Liver (tissue), 9 donors: ENCODE data around the gene NUB1. TPM values are rescaled to one million over a fixed set of nuclear protein-coding genes. Genes with fewer than 3 reads are reported as not detected.

Source experiments
- DNase-seq: peaks from one replicate; pipeline ENCODE4 v3.0.0-alpha.2; 2017; ENCODE audit warnings: low spot score
- H3K27ac ChIP-seq, 2 donors: one replicate each; pipeline ENCODE4 v1.7.0; 2013; ENCODE audit warnings: inconsistent platforms in 2 of 2, low read length in 2 of 2, control low read depth in 1 of 2, low read depth in 1 of 2, mild to moderate bottlenecking in 1 of 2
- H3K27me3 ChIP-seq, 4 donors: one replicate each; pipeline versions ENCODE4 v1.6.1 to v1.7.0; 2013; ENCODE audit warnings: low read length in 3 of 4, inconsistent platforms in 1 of 4, mild to moderate bottlenecking in 1 of 4, moderate library complexity in 1 of 4; ENCODE audit not compliant: control insufficient read depth in 4 of 4, insufficient read depth in 4 of 4
- H3K36me3 ChIP-seq, 4 donors: one replicate each; pipeline versions ENCODE4 v1.6.1 to v1.7.0; 2013; ENCODE audit warnings: low read length in 3 of 4, mild to moderate bottlenecking in 3 of 4, low read depth in 1 of 4, moderate library complexity in 1 of 4; ENCODE audit not compliant: control insufficient read depth in 4 of 4, insufficient read depth in 3 of 4
- H3K4me1 ChIP-seq, 4 donors: one replicate each; pipeline versions ENCODE4 v1.6.1 to v1.7.0; 2013; ENCODE audit warnings: low read length in 3 of 4, mild to moderate bottlenecking in 3 of 4, moderate library complexity in 1 of 4; ENCODE audit not compliant: control insufficient read depth in 4 of 4, insufficient read depth in 4 of 4
- H3K4me3 ChIP-seq, 3 donors: one replicate each; pipeline versions ENCODE4 v1.6.1 to v1.7.0; 2013; ENCODE audit warnings: low read length in 3 of 3, control low read depth in 1 of 3, low read depth in 1 of 3, mild to moderate bottlenecking in 1 of 3
- H3K9ac ChIP-seq, 2 donors: one replicate each; pipeline ENCODE4 v1.7.0; 2013; ENCODE audit warnings: low read length in 2 of 2, mild to moderate bottlenecking in 2 of 2, moderate library complexity in 2 of 2, control low read depth in 1 of 2, low read depth in 1 of 2
- H3K9me3 ChIP-seq, 4 donors: one replicate each; pipeline versions ENCODE4 v1.6.1 to v1.7.0; 2013; ENCODE audit warnings: low read length in 3 of 4; ENCODE audit not compliant: control insufficient read depth in 4 of 4
- ATF3 ChIP-seq: IDR thresholded peaks from 2 replicates; pipeline ENCODE4 v1.6.1; 2016; ENCODE audit warnings: antibody characterized with exemption
- CTCF ChIP-seq: fragments of 150-350 bp; IDR thresholded peaks from 2 replicates; pipeline ENCODE4 v1.5.1; 2017; ENCODE audit warnings: improper control_type of control experiment, low read depth, low read length; ENCODE audit not compliant: missing input control
- EGR1 ChIP-seq, 2 donors: IDR thresholded peaks; 2 replicates each; pipeline ENCODE4 v1.6.1; 2016 to 2018; ENCODE audit warnings: antibody characterized with exemption in 2 of 2, low read depth in 2 of 2
- FOXA1 ChIP-seq: IDR thresholded peaks from 2 replicates; pipeline ENCODE4 v1.6.1; 2016; ENCODE audit warnings: antibody characterized with exemption
- FOXA2 ChIP-seq: IDR thresholded peaks from 2 replicates; pipeline ENCODE4 v1.6.1; 2016; ENCODE audit warnings: antibody characterized with exemption
- GABPA ChIP-seq, 2 donors: IDR thresholded peaks in 1 of 2; conservative IDR thresholded peaks in 1 of 2; 2 replicates each; pipeline ENCODE4 v1.6.1; 2016; ENCODE audit warnings: antibody characterized with exemption in 2 of 2, mild to moderate bottlenecking in 1 of 2, moderate library complexity in 1 of 2
- HNF4A ChIP-seq, 2 donors: conservative IDR thresholded peaks; 2 replicates each; pipeline ENCODE4 v1.6.1; 2016; ENCODE audit warnings: antibody characterized with exemption in 2 of 2, mild to moderate bottlenecking in 2 of 2
- HNF4G ChIP-seq: IDR thresholded peaks from 2 replicates; pipeline ENCODE4 v1.6.1; 2016; ENCODE audit warnings: antibody characterized with exemption
- JUND ChIP-seq, 2 donors: IDR thresholded peaks; 2 replicates each; pipeline ENCODE4 v1.6.1; 2016; ENCODE audit warnings: antibody characterized with exemption in 2 of 2
- NR2F2 ChIP-seq: IDR thresholded peaks from 2 replicates; pipeline ENCODE4 v1.6.1; 2016; ENCODE audit warnings: antibody characterized with exemption
- RAD21 ChIP-seq, 2 donors: IDR thresholded peaks; 2 replicates each; pipeline ENCODE4 v1.6.1; 2016; ENCODE audit warnings: antibody characterized with exemption in 2 of 2, mild to moderate bottlenecking in 2 of 2
- REST ChIP-seq: IDR thresholded peaks from 2 replicates; pipeline ENCODE4 v1.6.1; 2016; ENCODE audit warnings: antibody characterized with exemption, mild to moderate bottlenecking
- RXRA ChIP-seq, 2 donors: IDR thresholded peaks; 2 replicates each; pipeline ENCODE4 v1.6.1; 2017 to 2018; ENCODE audit warnings: antibody characterized with exemption in 2 of 2, mild to moderate bottlenecking in 1 of 2
- SP1 ChIP-seq: IDR thresholded peaks from 2 replicates; pipeline ENCODE4 v1.6.1; 2018; ENCODE audit warnings: antibody characterized with exemption, mild to moderate bottlenecking
- TAF1 ChIP-seq: conservative IDR thresholded peaks from 2 replicates; pipeline ENCODE4 v1.6.1; 2016; ENCODE audit warnings: antibody characterized with exemption, mild to moderate bottlenecking
- YY1 ChIP-seq: IDR thresholded peaks from 2 replicates; pipeline ENCODE4 v1.6.1; 2016; ENCODE audit warnings: antibody characterized with exemption, mild to moderate bottlenecking
- WGBS: extraction: QIAGEN DNeasy Blood & Tissue Kit; methylation state at CpG from one replicate; pipeline ENCODE4 v1.1.7; 2013; 5-methylcytosine and 5-hydroxymethylcytosine counted together
- polyA plus RNA-seq, 2 donors: library from polyadenylated mRNA; stranded (reverse) in 1 of 2; unstranded in 1 of 2; fragments of 200-250 nt in 1 of 2; fragments of >200 nt in 1 of 2; fragmentation: Nextera tagmentation in 1 of 2; extraction: Ambion mirVana in 1 of 2; gene quantifications; one replicate each; pipeline versions ENCODE4 v1.2.1 to v1.2.3, GENCODE V29; 2013 to 2015
- total RNA-seq, 2 donors: library from RNA; depleted of rRNA; stranded (reverse); fragments of >200 nt; gene quantifications; one replicate each; pipeline ENCODE4 v1.2.3, GENCODE V29; 2014
- TF ChIP-seq, protein P1 (sequence below): IDR thresholded peaks from 2 replicates; pipeline ENCODE4 v1.6.1; 2016; ENCODE audit warnings: antibody characterized with exemption
- TF ChIP-seq, protein P2 (sequence below): IDR thresholded peaks from 2 replicates; pipeline ENCODE4 v1.6.1; 2016; ENCODE audit warnings: antibody characterized with exemption
- donor health status: healthy.
- donor health status: healthy.
- donor health status: healthy.
- donor health status: healthy.
- donor health status: healthy.

Gene NUB1
- total and polyA plus RNA-seq, 4 donors, result 14.0 to 27.9 (median 18.8) TPM

DNA sequence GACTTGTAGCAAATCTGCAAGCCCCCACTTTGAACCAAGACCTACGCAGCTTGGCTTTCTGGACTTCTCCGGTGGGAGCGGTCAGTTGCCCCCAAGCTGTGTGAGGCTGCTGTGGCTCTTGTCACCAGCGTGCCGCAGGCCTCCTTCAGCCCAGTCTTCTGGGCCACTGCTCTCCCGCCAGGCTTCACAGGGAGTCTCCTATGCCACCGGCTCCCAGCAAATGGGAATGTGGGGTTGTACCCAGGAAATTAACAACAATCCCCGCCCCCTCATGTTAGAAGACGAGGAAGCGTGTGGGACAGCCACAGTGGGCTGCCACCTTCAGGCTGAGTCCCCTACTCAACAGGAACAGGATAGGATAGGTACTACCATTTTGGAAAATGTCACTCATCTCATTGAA, 64.0 kb downstream of the NUB1 start:
- Histone ChIP-seq H3K4me1 (peaks cover 14 to 31% (median 21%) of the 10 kb centered on the region in 4 donors), H3K9ac (no peak overlapping the region), H3K9me3 (no peaks in the 10 kb centered on the region), H3K4me3 (no peak overlapping the region), H3K27ac (no peak overlapping the region), H3K27me3 (peaks cover 0 to 2% (median under 1%) of the 10 kb centered on the region in 4 donors), H3K36me3 (no peaks in the 10 kb centered on the region)
- 96% methylated on average over 10 of the region's 10 CpGs for WGBS
- no peak for DNase-seq
- TF ChIP-seq SP1 (no peak), TAF1 (no peak), YY1 (no peak), RAD21 (IDR thresholded peaks at IDR 0.05) (no peak), ATF3 (no peak), CTCF (no peak), RXRA (IDR thresholded peaks at IDR 0.05) (no peak), EGR1 (IDR thresholded peaks at IDR 0.05; ENCODE audit: low read depth in 2 of 2) (no peak), HNF4A (conservative IDR thresholded peaks at IDR 0.05) (no peak), HNF4G (no peak), JUND (IDR thresholded peaks at IDR 0.05) (no peak), REST (no peak), GABPA (IDR thresholded peaks at IDR 0.05 in 1 of 2, conservative IDR thresholded peaks at IDR 0.05 in 1 of 2) (no peak), FOXA2 (no peak), FOXA1 (no peak), NR2F2 (no peak)
- TF ChIP-seq, protein P1, sequence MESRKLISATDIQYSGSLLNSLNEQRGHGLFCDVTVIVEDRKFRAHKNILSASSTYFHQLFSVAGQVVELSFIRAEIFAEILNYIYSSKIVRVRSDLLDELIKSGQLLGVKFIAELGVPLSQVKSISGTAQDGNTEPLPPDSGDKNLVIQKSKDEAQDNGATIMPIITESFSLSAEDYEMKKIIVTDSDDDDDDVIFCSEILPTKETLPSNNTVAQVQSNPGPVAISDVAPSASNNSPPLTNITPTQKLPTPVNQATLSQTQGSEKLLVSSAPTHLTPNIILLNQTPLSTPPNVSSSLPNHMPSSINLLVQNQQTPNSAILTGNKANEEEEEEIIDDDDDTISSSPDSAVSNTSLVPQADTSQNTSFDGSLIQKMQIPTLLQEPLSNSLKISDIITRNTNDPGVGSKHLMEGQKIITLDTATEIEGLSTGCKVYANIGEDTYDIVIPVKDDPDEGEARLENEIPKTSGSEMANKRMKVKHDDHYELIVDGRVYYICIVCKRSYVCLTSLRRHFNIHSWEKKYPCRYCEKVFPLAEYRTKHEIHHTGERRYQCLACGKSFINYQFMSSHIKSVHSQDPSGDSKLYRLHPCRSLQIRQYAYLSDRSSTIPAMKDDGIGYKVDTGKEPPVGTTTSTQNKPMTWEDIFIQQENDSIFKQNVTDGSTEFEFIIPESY, result no peak
- TF ChIP-seq, protein P2, sequence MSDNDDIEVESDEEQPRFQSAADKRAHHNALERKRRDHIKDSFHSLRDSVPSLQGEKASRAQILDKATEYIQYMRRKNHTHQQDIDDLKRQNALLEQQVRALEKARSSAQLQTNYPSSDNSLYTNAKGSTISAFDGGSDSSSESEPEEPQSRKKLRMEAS, result no peak
